ENCODE data around the gene INPP5F.

INPP5F gene

DNA sequence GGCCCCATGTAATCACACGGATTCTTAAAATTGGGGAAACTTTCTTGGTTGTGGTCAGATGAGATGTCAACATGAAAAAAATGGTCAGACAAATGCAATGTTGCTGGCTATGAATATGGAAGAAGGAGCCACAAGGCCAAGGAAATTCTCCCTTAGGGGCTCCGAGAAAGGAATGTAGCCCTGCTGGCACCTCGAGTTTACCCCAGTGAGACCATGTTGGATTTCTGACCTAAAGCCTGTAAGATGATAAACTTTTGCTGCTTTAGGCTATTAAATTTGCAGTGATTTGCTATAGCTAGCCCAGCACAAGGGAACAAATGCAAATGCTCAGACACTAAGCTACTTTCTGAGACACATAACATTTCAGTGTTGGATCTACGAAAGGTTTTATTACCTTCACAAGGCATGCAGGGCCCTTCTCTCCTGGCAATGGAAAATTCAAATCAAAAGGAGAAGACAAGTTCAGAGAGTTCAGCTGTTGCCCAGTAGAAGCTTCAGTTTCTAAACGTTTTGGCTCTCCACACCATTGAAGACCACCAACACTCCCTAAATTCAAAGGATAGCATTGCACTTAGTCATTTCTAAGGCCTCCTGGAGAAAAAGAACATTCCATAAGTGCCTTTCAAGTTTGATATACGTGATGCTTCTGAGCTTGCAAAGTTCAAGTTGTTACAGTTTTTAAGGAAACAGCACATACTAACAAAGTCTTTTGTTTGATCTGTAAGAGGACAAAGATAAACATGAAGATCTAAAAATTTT lies 123.4 kb downstream of the INPP5F start:
- Histone ChIP-seq H3K79me1 (ENCODE audit: low read depth, low read length) (peaks cover 2% of the 10 kb centered on the region), H3K4me2 (ENCODE audit: insufficient read depth, low read length, poor library complexity, severe bottlenecking) (no peak overlapping the region), H3K14ac (ENCODE audit: low read length) (no peak overlapping the region), H2BK5ac (ENCODE audit: low read length) (no peak overlapping the region), H3K18ac (ENCODE audit: low read length) (no peak overlapping the region), H2BK12ac (ENCODE audit: low read length) (no peak overlapping the region), H2BK120ac (ENCODE audit: low read depth, low read length) (no peak overlapping the region), H3K27ac (replicated peaks; ENCODE audit: low read length) (no peak overlapping the region), H2AFZ (ENCODE audit: low read length) (no peak overlapping the region), H2AK5ac (ENCODE audit: low read depth, low read length) (no peak overlapping the region), H3K23ac (ENCODE audit: low read depth, low read length, poor library complexity) (no peak overlapping the region), H3K9ac (ENCODE audit: low read depth, low read length, poor library complexity) (no peak overlapping the region), H2BK15ac (ENCODE audit: low read length) (no peak overlapping the region), H4K91ac (ENCODE audit: low read depth, low read length, poor library complexity) (no peak overlapping the region), H3K36me3 (replicated peaks in 1 of 2; ENCODE audit: control insufficient read depth in 2 of 2, insufficient read depth in 2 of 2, low read length in 2 of 2) (peaks cover 39 to 97% of the 10 kb centered on the region in 2 donors), H3K27me3 (ENCODE audit: control insufficient read depth in 3 of 3, insufficient read depth in 3 of 3, low read depth in 1 of 3, low read length in 3 of 3) (no peaks in the 10 kb centered on the region), H4K8ac (ENCODE audit: low read depth, low read length) (no peak overlapping the region), H3K9me3 (replicated peaks in 1 of 2; ENCODE audit: control insufficient read depth in 2 of 2, insufficient read depth in 1 of 2, low read depth in 1 of 2, low read length in 2 of 2) (no peaks in the 10 kb centered on the region), H3K4me1 (ENCODE audit: control insufficient read depth in 2 of 2, insufficient read depth in 1 of 2, low read depth in 1 of 2, low read length in 2 of 2) (no peaks in the 10 kb centered on the region), H3K4ac (ENCODE audit: low read length) (no peak overlapping the region), H3K4me3 (ENCODE audit: low read length in 2 of 2) (no peak overlapping the region)
- no peak for DNase-seq (ENCODE audit: low spot score)
- WGBS, 2 donors (ENCODE audit: extremely low coverage in 2 of 2, insufficient read length in 2 of 2, insufficient replicate concordance in 1 of 2) = no CpG with 5 or more reads among the region's 6 CpGs

DNA sequence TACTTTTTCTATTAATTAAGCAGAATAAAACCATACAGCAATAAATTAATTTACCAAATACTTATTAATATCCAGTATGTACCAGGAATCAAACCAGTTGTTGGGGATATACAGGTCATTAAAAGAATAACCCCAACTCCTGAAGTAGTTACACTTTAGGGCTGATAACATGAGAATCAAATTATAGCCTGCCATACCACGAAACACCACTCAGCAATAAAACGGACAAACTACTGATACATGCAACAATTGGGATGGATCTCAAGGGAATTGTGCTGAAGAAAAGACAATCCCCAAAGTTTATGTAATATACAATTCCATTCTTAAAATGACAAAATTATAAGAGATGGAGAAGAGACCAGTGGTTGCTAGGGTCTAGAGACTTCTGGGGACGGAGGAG lies 124.1 kb downstream of the INPP5F start:
- WGBS, 2 donors (ENCODE audit: extremely low coverage in 2 of 2, insufficient read length in 2 of 2, insufficient replicate concordance in 1 of 2) = no CpG with 5 or more reads among the region's 3 CpGs
- Histone ChIP-seq H3K27ac (replicated peaks; ENCODE audit: low read length) (no peak overlapping the region), H3K36me3 (replicated peaks in 1 of 2; ENCODE audit: control insufficient read depth in 2 of 2, insufficient read depth in 2 of 2, low read length in 2 of 2) (peaks cover 33 to 97% of the 10 kb centered on the region in 2 donors)

DNA sequence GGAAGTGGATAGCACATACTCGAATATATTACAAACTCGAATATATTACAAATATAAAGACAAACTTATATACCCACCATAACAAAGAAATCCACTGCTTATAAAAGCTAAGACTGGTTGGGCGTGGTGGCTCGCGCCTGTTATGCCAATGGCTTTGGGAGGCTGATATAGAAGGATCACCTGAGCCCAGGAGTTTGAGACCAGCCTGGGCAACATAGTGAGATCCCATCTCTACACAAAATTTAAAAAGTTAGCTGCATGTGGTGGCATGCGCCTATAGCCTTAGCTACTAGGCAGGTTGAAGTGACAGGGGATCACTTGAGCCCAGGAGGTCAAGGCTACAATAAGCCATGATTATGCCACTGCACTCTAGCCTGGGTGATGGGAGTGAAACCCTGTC lies 126.4 kb downstream of the INPP5F start:
- no peak overlapping the region for H3K27ac ChIP-seq (replicated peaks; ENCODE audit: low read length)
- H2AK5ac ChIP-seq (ENCODE audit: low read depth, low read length) = no peak overlapping the region
- no peak overlapping the region for H3K4me3 ChIP-seq (ENCODE audit: low read length in 2 of 2)
- no peak overlapping the region for H3K9ac ChIP-seq (ENCODE audit: low read depth, low read length, poor library complexity)
- no peak overlapping the region for H3K4ac ChIP-seq (ENCODE audit: low read length)
- no peak overlapping the region for H2BK5ac ChIP-seq (ENCODE audit: low read length)
- H3K27me3 ChIP-seq (ENCODE audit: control insufficient read depth in 3 of 3, insufficient read depth in 3 of 3, low read depth in 1 of 3, low read length in 3 of 3) = no peaks in the 10 kb centered on the region
- WGBS, 2 donors (ENCODE audit: extremely low coverage in 2 of 2, insufficient read length in 2 of 2, insufficient replicate concordance in 1 of 2) = 100% methylated on average over 1 of the region's 6 CpGs; no CpG with 5 or more reads in 1 of the 2 donors
- no peak for DNase-seq (ENCODE audit: low spot score)
- H3K4me2 ChIP-seq (ENCODE audit: insufficient read depth, low read length, poor library complexity, severe bottlenecking) = no peak overlapping the region
- no peak overlapping the region for H2BK120ac ChIP-seq (ENCODE audit: low read depth, low read length)
- H3K18ac ChIP-seq (ENCODE audit: low read length) = no peak overlapping the region
- H2AFZ ChIP-seq (ENCODE audit: low read length) = no peak overlapping the region
- no peaks in the 10 kb centered on the region for H3K4me1 ChIP-seq (ENCODE audit: control insufficient read depth in 2 of 2, insufficient read depth in 1 of 2, low read depth in 1 of 2, low read length in 2 of 2)
- H2BK15ac ChIP-seq (ENCODE audit: low read length) = no peak overlapping the region
- no peak overlapping the region for H2BK12ac ChIP-seq (ENCODE audit: low read length)
- H3K36me3 ChIP-seq (replicated peaks in 1 of 2; ENCODE audit: control insufficient read depth in 2 of 2, insufficient read depth in 2 of 2, low read length in 2 of 2) = peaks cover 26 to 97% of the 10 kb centered on the region in 2 donors
- H3K79me1 ChIP-seq (ENCODE audit: low read depth, low read length) = peaks cover 2% of the 10 kb centered on the region
- no peak overlapping the region for H4K91ac ChIP-seq (ENCODE audit: low read depth, low read length, poor library complexity)
- H3K9me3 ChIP-seq (replicated peaks in 1 of 2; ENCODE audit: control insufficient read depth in 2 of 2, insufficient read depth in 1 of 2, low read depth in 1 of 2, low read length in 2 of 2) = no peaks in the 10 kb centered on the region
- no peak overlapping the region for H4K8ac ChIP-seq (ENCODE audit: low read depth, low read length)
- no peak overlapping the region for H3K14ac ChIP-seq (ENCODE audit: low read length)
- no peak overlapping the region for H3K23ac ChIP-seq (ENCODE audit: low read depth, low read length, poor library complexity)

More for the DNA sequence above, 124.1 kb downstream of the INPP5F start:
- no peak overlapping the region for H2BK5ac ChIP-seq (ENCODE audit: low read length)
- no peak overlapping the region for H2BK15ac ChIP-seq (ENCODE audit: low read length)
- H3K79me1 ChIP-seq (ENCODE audit: low read depth, low read length) = peaks cover 2% of the 10 kb centered on the region
- no peak overlapping the region for H2BK120ac ChIP-seq (ENCODE audit: low read depth, low read length)
- DNase-seq (ENCODE audit: low spot score) = no peak
- H3K4me2 ChIP-seq (ENCODE audit: insufficient read depth, low read length, poor library complexity, severe bottlenecking) = no peak overlapping the region
- no peak overlapping the region for H3K14ac ChIP-seq (ENCODE audit: low read length)
- H3K4ac ChIP-seq (ENCODE audit: low read length) = no peak overlapping the region
- no peak overlapping the region for H3K23ac ChIP-seq (ENCODE audit: low read depth, low read length, poor library complexity)
- no peak overlapping the region for H3K9ac ChIP-seq (ENCODE audit: low read depth, low read length, poor library complexity)
- H4K91ac ChIP-seq (ENCODE audit: low read depth, low read length, poor library complexity) = no peak overlapping the region
- H3K4me3 ChIP-seq (ENCODE audit: low read length in 2 of 2) = no peak overlapping the region
- no peak overlapping the region for H2AFZ ChIP-seq (ENCODE audit: low read length)
- H3K4me1 ChIP-seq (ENCODE audit: control insufficient read depth in 2 of 2, insufficient read depth in 1 of 2, low read depth in 1 of 2, low read length in 2 of 2) = no peaks in the 10 kb centered on the region
- H2AK5ac ChIP-seq (ENCODE audit: low read depth, low read length) = no peak overlapping the region
- no peak overlapping the region for H4K8ac ChIP-seq (ENCODE audit: low read depth, low read length)
- no peaks in the 10 kb centered on the region for H3K9me3 ChIP-seq (replicated peaks in 1 of 2; ENCODE audit: control insufficient read depth in 2 of 2, insufficient read depth in 1 of 2, low read depth in 1 of 2, low read length in 2 of 2)
- H3K18ac ChIP-seq (ENCODE audit: low read length) = no peak overlapping the region
- no peaks in the 10 kb centered on the region for H3K27me3 ChIP-seq (ENCODE audit: control insufficient read depth in 3 of 3, insufficient read depth in 3 of 3, low read depth in 1 of 3, low read length in 3 of 3)
- H2BK12ac ChIP-seq (ENCODE audit: low read length) = no peak overlapping the region

DNA sequence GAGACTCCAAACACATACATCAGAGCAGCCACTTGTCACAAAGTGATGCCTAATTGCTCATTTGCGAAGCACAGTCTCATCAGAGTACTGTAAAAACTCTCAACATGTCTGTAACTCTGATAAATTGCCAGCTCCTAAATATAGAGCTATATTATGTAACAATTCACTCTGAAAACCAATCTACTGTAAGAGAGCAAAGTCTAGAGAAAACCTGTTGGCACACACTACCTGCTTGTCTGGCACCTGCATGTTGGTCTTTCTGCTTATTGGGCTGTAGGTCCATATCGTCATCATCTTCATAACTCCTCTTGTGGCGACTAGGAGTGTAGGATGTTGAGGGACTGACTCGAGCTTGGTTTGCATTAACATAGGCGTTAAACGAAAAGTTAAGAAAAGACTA lies 127.0 kb downstream of the INPP5F start:
- H3K9me3 ChIP-seq (replicated peaks in 1 of 2; ENCODE audit: control insufficient read depth in 2 of 2, insufficient read depth in 1 of 2, low read depth in 1 of 2, low read length in 2 of 2) = no peaks in the 10 kb centered on the region
- no peak overlapping the region for H3K9ac ChIP-seq (ENCODE audit: low read depth, low read length, poor library complexity)
- no peak overlapping the region for H2AFZ ChIP-seq (ENCODE audit: low read length)
- no peaks in the 10 kb centered on the region for H3K4me1 ChIP-seq (ENCODE audit: control insufficient read depth in 2 of 2, insufficient read depth in 1 of 2, low read depth in 1 of 2, low read length in 2 of 2)
- H2BK15ac ChIP-seq (ENCODE audit: low read length) = no peak overlapping the region
- H2BK5ac ChIP-seq (ENCODE audit: low read length) = no peak overlapping the region
- no peak overlapping the region for H3K27ac ChIP-seq (replicated peaks; ENCODE audit: low read length)
- no peak for DNase-seq (ENCODE audit: low spot score)
- H4K91ac ChIP-seq (ENCODE audit: low read depth, low read length, poor library complexity) = no peak overlapping the region
- H2BK12ac ChIP-seq (ENCODE audit: low read length) = no peak overlapping the region
- no peak overlapping the region for H3K14ac ChIP-seq (ENCODE audit: low read length)
- H4K8ac ChIP-seq (ENCODE audit: low read depth, low read length) = no peak overlapping the region
- H3K27me3 ChIP-seq (ENCODE audit: control insufficient read depth in 3 of 3, insufficient read depth in 3 of 3, low read depth in 1 of 3, low read length in 3 of 3) = no peaks in the 10 kb centered on the region
- no peak overlapping the region for H3K18ac ChIP-seq (ENCODE audit: low read length)
- H2BK120ac ChIP-seq (ENCODE audit: low read depth, low read length) = no peak overlapping the region
- peaks cover 2% of the 10 kb centered on the region for H3K79me1 ChIP-seq (ENCODE audit: low read depth, low read length)
- no peak overlapping the region for H3K4ac ChIP-seq (ENCODE audit: low read length)
- no peak overlapping the region for H2AK5ac ChIP-seq (ENCODE audit: low read depth, low read length)
- peaks cover 26 to 97% of the 10 kb centered on the region in 2 donors for H3K36me3 ChIP-seq (replicated peaks in 1 of 2; ENCODE audit: control insufficient read depth in 2 of 2, insufficient read depth in 2 of 2, low read length in 2 of 2)
- WGBS, 2 donors (ENCODE audit: extremely low coverage in 2 of 2, insufficient read length in 2 of 2, insufficient replicate concordance in 1 of 2) = no CpG with 5 or more reads among the region's 6 CpGs
- no peak overlapping the region for H3K23ac ChIP-seq (ENCODE audit: low read depth, low read length, poor library complexity)
- no peak overlapping the region for H3K4me3 ChIP-seq (ENCODE audit: low read length in 2 of 2)
- H3K4me2 ChIP-seq (ENCODE audit: insufficient read depth, low read length, poor library complexity, severe bottlenecking) = no peak overlapping the region
